ENCODE results near the gene FLACC1. TPM values are rescaled to one million over a fixed set of nuclear protein-coding genes. Genes with fewer than 3 reads are reported as not detected.

FLACC1 gene
- total and polyA plus RNA-seq, 2 experiments from 2014 or later: 0.10 to 0.27 TPM

- H3K27me3 Mint-ChIP-seq (ENCODE audit: insufficient read depth, low read depth, poor library complexity): no peaks in the 10 kb centered on the region
- no peaks in the 10 kb centered on the region; the same call in 1 of the 2 replicates for H3K36me3 ChIP-seq (ENCODE audit: insufficient read depth)
- no peak for DNase-seq (ENCODE audit: low spot score)
- no peak overlapping the region for H2AFZ ChIP-seq
- no peaks in the 10 kb centered on the region for H3K4me1 ChIP-seq (ENCODE audit: insufficient read depth)
- no peaks in the 10 kb centered on the region for H3K4me1 Mint-ChIP-seq
- H3K27me3 ChIP-seq (ENCODE audit: insufficient read depth): no peaks in the 10 kb centered on the region
- H4K20me1 ChIP-seq (replicated peaks; ENCODE audit: insufficient read depth): no peaks in the 10 kb centered on the region; the same call in 1 of the 2 replicates
- no peaks in the 10 kb centered on the region for H3F3A ChIP-seq (replicated peaks; ENCODE audit: low read depth)
- ATAC-seq: no peak
- TF ChIP-seq POLR2AphosphoS5 (IDR thresholded peaks at IDR 0.05; ENCODE audit: low read depth) (no peak), ZNF331 (CRISPR knock-in tag; IDR thresholded peaks at IDR 0.05; ENCODE audit: low read depth) (no peak), ZNF462 (CRISPR knock-in tag; IDR thresholded peaks at IDR 0.05) (no peak), CTCF (conservative IDR thresholded peaks at IDR 0.05; ENCODE audit: low read depth in 2 of 2) (no peak), CREB1 (CRISPR knock-in tag; IDR thresholded peaks at IDR 0.05; ENCODE audit: low read depth) (no peak), JUNB (IDR thresholded peaks at IDR 0.05; ENCODE audit: unreplicated experiment) (no peak), ZNF114 (CRISPR knock-in tag; IDR thresholded peaks at IDR 0.05) (no peak), NANOG (IDR thresholded peaks at IDR 0.05; ENCODE audit: borderline replicate concordance) (no peak), STAT1 (IDR thresholded peaks at IDR 0.05; ENCODE audit: unreplicated experiment) (no peak)
- TF ChIP-seq, protein P1, sequence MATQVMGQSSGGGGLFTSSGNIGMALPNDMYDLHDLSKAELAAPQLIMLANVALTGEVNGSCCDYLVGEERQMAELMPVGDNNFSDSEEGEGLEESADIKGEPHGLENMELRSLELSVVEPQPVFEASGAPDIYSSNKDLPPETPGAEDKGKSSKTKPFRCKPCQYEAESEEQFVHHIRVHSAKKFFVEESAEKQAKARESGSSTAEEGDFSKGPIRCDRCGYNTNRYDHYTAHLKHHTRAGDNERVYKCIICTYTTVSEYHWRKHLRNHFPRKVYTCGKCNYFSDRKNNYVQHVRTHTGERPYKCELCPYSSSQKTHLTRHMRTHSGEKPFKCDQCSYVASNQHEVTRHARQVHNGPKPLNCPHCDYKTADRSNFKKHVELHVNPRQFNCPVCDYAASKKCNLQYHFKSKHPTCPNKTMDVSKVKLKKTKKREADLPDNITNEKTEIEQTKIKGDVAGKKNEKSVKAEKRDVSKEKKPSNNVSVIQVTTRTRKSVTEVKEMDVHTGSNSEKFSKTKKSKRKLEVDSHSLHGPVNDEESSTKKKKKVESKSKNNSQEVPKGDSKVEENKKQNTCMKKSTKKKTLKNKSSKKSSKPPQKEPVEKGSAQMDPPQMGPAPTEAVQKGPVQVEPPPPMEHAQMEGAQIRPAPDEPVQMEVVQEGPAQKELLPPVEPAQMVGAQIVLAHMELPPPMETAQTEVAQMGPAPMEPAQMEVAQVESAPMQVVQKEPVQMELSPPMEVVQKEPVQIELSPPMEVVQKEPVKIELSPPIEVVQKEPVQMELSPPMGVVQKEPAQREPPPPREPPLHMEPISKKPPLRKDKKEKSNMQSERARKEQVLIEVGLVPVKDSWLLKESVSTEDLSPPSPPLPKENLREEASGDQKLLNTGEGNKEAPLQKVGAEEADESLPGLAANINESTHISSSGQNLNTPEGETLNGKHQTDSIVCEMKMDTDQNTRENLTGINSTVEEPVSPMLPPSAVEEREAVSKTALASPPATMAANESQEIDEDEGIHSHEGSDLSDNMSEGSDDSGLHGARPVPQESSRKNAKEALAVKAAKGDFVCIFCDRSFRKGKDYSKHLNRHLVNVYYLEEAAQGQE (IDR thresholded peaks at IDR 0.05; ENCODE audit: unreplicated experiment): no peak
- no peak overlapping the region for H3K27ac ChIP-seq (ENCODE audit: low read depth)
- peaks cover 7% of the 10 kb centered on the region for H3K36me3 Mint-ChIP-seq (ENCODE audit: low read depth)
- no peak overlapping the region for H3K4me2 ChIP-seq
- H3K9me2 ChIP-seq (ENCODE audit: insufficient read depth): no peaks in the 10 kb centered on the region
- no peak overlapping the region for H3K4me3 ChIP-seq
- no peak overlapping the region for H3K27ac Mint-ChIP-seq
- H3K9me3 Mint-ChIP-seq: no peaks in the 10 kb centered on the region
- no peak overlapping the region for H3K4me3 Mint-ChIP-seq
- H3K79me2 ChIP-seq (replicated peaks; ENCODE audit: insufficient read depth): no peaks in the 10 kb centered on the region
Measured at GRCh38 chr2:201396595-201396994, 39.5 kb upstream of the FLACC1 start.
